HepG2 (cell line): ENCODE results near the gene ANAPC2. TPM values are rescaled to one million over a fixed set of nuclear protein-coding genes. Genes with fewer than 3 reads are reported as not detected.

ENCODE experiments used
- DZIP1 ChIP-seq: sonication (generic); formaldehyde crosslinking; IDR thresholded peaks from 2 replicates; pipeline ENCODE4 v1.5.0; 2020; ENCODE audit warnings: mild to moderate bottlenecking, missing genetic modification reagents
- E2F1 ChIP-seq: sonication (generic); formaldehyde crosslinking; IDR thresholded peaks from 2 replicates; pipeline ENCODE4 v1.5.0; 2020; ENCODE audit warnings: missing genetic modification reagents
- EHMT2 ChIP-seq: fragments of 200-600 bp; sonication (generic); IDR thresholded peaks from 2 replicates; pipeline ENCODE4 v1.7.0; 2017; ENCODE audit warnings: antibody characterized with exemption, low read depth, low read length, borderline replicate concordance
- ELF4 ChIP-seq: sonication (generic); formaldehyde crosslinking; IDR thresholded peaks from 2 replicates; pipeline ENCODE4 v1.5.0; 2020; ENCODE audit warnings: missing genetic modification reagents, mild to moderate bottlenecking, moderate library complexity, borderline replicate concordance
- KLF13 ChIP-seq: sonication (generic); formaldehyde crosslinking; IDR thresholded peaks from 2 replicates; pipeline ENCODE4 v1.4.0; 2020; ENCODE audit warnings: mild to moderate bottlenecking, missing genetic modification reagents
- MBNL3 ChIP-seq: fragments of 250-450 bp; sonication (Bioruptor Pico); conservative IDR thresholded peaks from 2 replicates; pipeline ENCODE4 v1.8.0; 2022; ENCODE audit warnings: mild to moderate bottlenecking, inconsistent platforms
- MLXIP ChIP-seq: sonication (generic); formaldehyde crosslinking; IDR thresholded peaks from 2 replicates; pipeline ENCODE4 v1.9.0; 2021; ENCODE audit warnings: missing genetic modification reagents, borderline replicate concordance
- MXI1 ChIP-seq: IDR thresholded peaks from 3 replicates; pipeline ENCODE4 v1.6.1; 2012; ENCODE audit warnings: low read depth, low read length, inconsistent platforms, borderline replicate concordance
- MZF1 ChIP-seq: sonication (generic); formaldehyde crosslinking; IDR thresholded peaks from 2 replicates; pipeline ENCODE4 v1.8.1; 2023; ENCODE audit warnings: mild to moderate bottlenecking, missing genetic modification reagents, borderline replicate concordance
- NFATC3 ChIP-seq: sonication (generic); formaldehyde crosslinking; IDR thresholded peaks from 2 replicates; pipeline ENCODE4 v1.5.1; 2020; ENCODE audit warnings: mild to moderate bottlenecking, missing genetic modification reagents
- POLR2G ChIP-seq: fragments of 200-400 bp; formaldehyde crosslinking; IDR thresholded peaks from 2 replicates; pipeline ENCODE4 v1.6.1; 2018; ENCODE audit warnings: mild to moderate bottlenecking, low read depth, low read length, moderate library complexity
- RORA ChIP-seq: sonication (generic); formaldehyde crosslinking; IDR thresholded peaks from 2 replicates; pipeline ENCODE4 v1.5.0; 2020; ENCODE audit warnings: mild to moderate bottlenecking, missing genetic modification reagents, moderate library complexity
- SALL1 ChIP-seq: sonication (generic); formaldehyde crosslinking; IDR thresholded peaks from 2 replicates; pipeline ENCODE4 v1.8.0; 2022; ENCODE audit warnings: mild to moderate bottlenecking, missing genetic modification reagents
- SMYD3 ChIP-seq: sonication (generic); formaldehyde crosslinking; IDR thresholded peaks from 2 replicates; pipeline ENCODE4 v1.8.1; 2023; ENCODE audit warnings: mild to moderate bottlenecking, missing genetic modification reagents
- U2AF2 ChIP-seq: fragments of 200-400 bp; formaldehyde crosslinking; IDR thresholded peaks from 2 replicates; pipeline ENCODE4 v1.6.1; 2017; ENCODE audit warnings: low read depth, mild to moderate bottlenecking, low read length
- ZBTB7A ChIP-seq: sonication (generic); formaldehyde crosslinking; IDR thresholded peaks from 2 replicates; pipeline ENCODE4 v1.8.0; 2022; ENCODE audit warnings: mild to moderate bottlenecking, missing genetic modification reagents
- ZEB1 ChIP-seq: IDR thresholded peaks from 2 replicates; pipeline ENCODE4 v1.6.1; 2012; ENCODE audit warnings: mild to moderate bottlenecking, low read depth, inconsistent platforms; ENCODE audit not compliant: insufficient replicate concordance
- ZNF12 ChIP-seq: sonication (generic); formaldehyde crosslinking; IDR thresholded peaks from 2 replicates; pipeline ENCODE4 v1.5.0; 2020; ENCODE audit warnings: missing genetic modification reagents
- ZNF136 ChIP-seq: sonication (generic); formaldehyde crosslinking; IDR thresholded peaks from 2 replicates; pipeline ENCODE4 v1.8.1; 2022; ENCODE audit warnings: low read depth, mild to moderate bottlenecking, moderate library complexity, missing genetic modification reagents
- ZNF24 ChIP-seq: fragments of 450-650 bp; IDR thresholded peaks from 2 replicates; pipeline ENCODE4 v1.6.1; 2017; ENCODE audit warnings: antibody characterized with exemption, mild to moderate bottlenecking
- ZNF432 ChIP-seq: sonication (generic); formaldehyde crosslinking; IDR thresholded peaks from 2 replicates; pipeline ENCODE4 v1.5.0; 2020; ENCODE audit warnings: missing genetic modification reagents, mild to moderate bottlenecking, borderline replicate concordance
- ZNF451 ChIP-seq: sonication (generic); formaldehyde crosslinking; IDR thresholded peaks from 2 replicates; pipeline ENCODE4 v1.5.0; 2020; ENCODE audit warnings: mild to moderate bottlenecking, missing genetic modification reagents
- ZNF629 ChIP-seq: sonication (generic); formaldehyde crosslinking; conservative IDR thresholded peaks from 2 replicates; pipeline ENCODE4 v1.5.0; 2020; ENCODE audit warnings: missing genetic modification reagents
- polyA plus RNA-seq, 8 experiments: library from polyadenylated mRNA; depleted of rRNA in 3 of 8; stranded (reverse) in 7 of 8; unstranded in 1 of 8; fragments of >200 nt; fragmentation: Illumina TruSeq in 4 of 8; extraction: Trizol in 4 of 8; gene quantifications; 2 replicates each; pipeline versions ENCODE4 v1.2.1 to v1.2.3, GENCODE V29; 2011 to 2016; ENCODE audit warnings: low read depth in 4 of 8, missing spikeins in 1 of 8, mixed read lengths in 1 of 8; ENCODE audit not compliant: insufficient read depth in 1 of 8
- total RNA-seq, 5 experiments: library from RNA; depleted of rRNA; stranded (reverse); fragments of >200 nt; fragmentation: Illumina TruSeq; extraction: Trizol; gene quantifications; 2 replicates each; pipeline ENCODE4 v1.2.3, GENCODE V29; 2016; ENCODE audit warnings: low read depth in 1 of 5

ANAPC2 gene
- total and polyA plus RNA-seq, 2 of the 13 experiments (the other 11 are each of a cell fraction or from before 2014, with no cell fraction given) = 12.3 to 15.4 TPM

GRCh38 chr9:137217276-137218211 is 29.2 kb upstream of the ANAPC2 start (continued):
- TF ChIP-seq DZIP1 (CRISPR knock-in tag) (no peak), NFATC3 (CRISPR knock-in tag) (peak; percentile 38; the same call in 1 of the 2 replicates), EHMT2 (no peak), SMYD3 (no peak), ZNF136 (CRISPR knock-in tag) (peak; percentile 64; the same call in 1 of the 2 replicates), ZBTB7A (peak; percentile 37; the same call in 1 of the 2 replicates), RORA (no peak), U2AF2 (no peak), MLXIP (CRISPR knock-in tag) (no peak), ZNF432 (CRISPR knock-in tag) (no peak), ZNF451 (CRISPR knock-in tag) (no peak; the same call in 1 of the 2 replicates), ELF4 (CRISPR knock-in tag) (no peak), ZNF12 (CRISPR knock-in tag) (no peak), ZNF24 (no peak), POLR2G (peak; percentile 78), SALL1 (CRISPR knock-in tag) (no peak; the same call in 1 of the 2 replicates), KLF13 (CRISPR knock-in tag) (peak; percentile 34; the same call in 1 of the 2 replicates), MBNL3 (CRISPR knock-in tag) (no peak), ZNF629 (CRISPR knock-in tag) (no peak), MXI1 (peak; percentile 63; the same call in 1 of the 3 replicates), E2F1 (CRISPR knock-in tag) (no peak), ZEB1 (no peak), MZF1 (CRISPR knock-in tag) (no peak)
